AML-193 (cell line): ENCODE data around the gene TUBB2A.
"Not testable (repeated sequence)": the region's sequence is repeated elsewhere in the genome, so short reads cannot be mapped to it uniquely, and the experiment has no call there.

Source experiments
- DNase-seq, 2 experiments: peaks; one replicate each; lab custom pipeline; 2025; lab: John Stamatoyannopoulos, UW

TUBB2A gene

GRCh38 chr6:3179945-3180344 lies 22.6 kb upstream of the TUBB2A start:
- DNase-seq = not testable (repeated sequence)

- DNase-seq = not testable (repeated sequence)
Measured at GRCh38 chr6:3178666-3179065, 21.3 kb upstream of the TUBB2A start.

GRCh38 chr6:3176562-3177355 lies 19.4 kb upstream of the TUBB2A start:
- peak; percentile 25 to 38 for DNase-seq

GRCh38 chr6:3175715-3176402 lies 18.5 kb upstream of the TUBB2A start:
- DNase-seq = no peak

GRCh38 chr6:3173636-3174089 lies 16.3 kb upstream of the TUBB2A start:
- DNase-seq = not testable (repeated sequence)

GRCh38 chr6:3172789-3173188 lies 15.4 kb upstream of the TUBB2A start:
- DNase-seq = not testable (repeated sequence)

GRCh38 chr6:3171313-3172175 lies 14.2 kb upstream of the TUBB2A start:
- DNase-seq = not testable (repeated sequence)

GRCh38 chr6:3170676-3171075 lies 13.3 kb upstream of the TUBB2A start:
- DNase-seq = not testable (repeated sequence)

GRCh38 chr6:3168046-3168445 lies 10.7 kb upstream of the TUBB2A start:
- DNase-seq = not testable (repeated sequence)

- DNase-seq = not testable (repeated sequence)
Measured at GRCh38 chr6:3166535-3167225, 9.3 kb upstream of the TUBB2A start.

- no peak for DNase-seq
Measured at GRCh38 chr6:3165631-3166534, 8.5 kb upstream of the TUBB2A start.

- no peak for DNase-seq
Measured at GRCh38 chr6:3164388-3164787, 7.0 kb upstream of the TUBB2A start.

GRCh38 chr6:3163248-3163594 lies 5.9 kb upstream of the TUBB2A start:
- no peak for DNase-seq

GRCh38 chr6:3162565-3163247 lies 5.4 kb upstream of the TUBB2A start:
- DNase-seq = peak in 1 of 2 experiments; percentile 40

- no peak for DNase-seq
Measured at GRCh38 chr6:3162067-3162497, 4.7 kb upstream of the TUBB2A start.

- DNase-seq = no peak
Measured at GRCh38 chr6:3159805-3160781, 2.7 kb upstream of the TUBB2A start.

- not testable (repeated sequence) for DNase-seq
Measured at GRCh38 chr6:3156184-3157130, 887 bp downstream of the TUBB2A start.

GRCh38 chr6:3155416-3155815 lies 1.9 kb downstream of the TUBB2A start:
- not testable (repeated sequence) for DNase-seq
